Measurements from ENCODE around the gene SHKBP1. TPM values are rescaled to one million over a fixed set of nuclear protein-coding genes. Genes with fewer than 3 reads are reported as not detected.

SHKBP1 gene
- polyA plus RNA-seq, 2 donors: 47.9 to 53.6 TPM

- Histone ChIP-seq H3K4me3 (ENCODE audit: low read depth in 1 of 2, low read length in 2 of 2) (peak overlapping the region; percentile 36 to 45), H3K4me1 (ENCODE audit: control insufficient read depth in 2 of 2, insufficient read depth in 2 of 2, low read length in 1 of 2) (peaks cover 7 to 34% of the 10 kb centered on the region in 2 donors), H3K27ac (ENCODE audit: low read depth in 2 of 2, low read length in 1 of 2) (peak overlapping the region; percentile 96 to 99), H3K27me3 (ENCODE audit: control insufficient read depth in 1 of 2, insufficient read depth in 2 of 2, low read length in 2 of 2) (no peaks in the 10 kb centered on the region), H3K9me3 (ENCODE audit: control insufficient read depth in 2 of 2, insufficient read depth in 1 of 2, low read depth in 1 of 2, low read length in 1 of 2) (peaks cover 0 to 2% of the 10 kb centered on the region in 2 donors), H3K36me3 (ENCODE audit: control insufficient read depth in 2 of 2, insufficient read depth in 2 of 2, low read length in 1 of 2) (no peaks in the 10 kb centered on the region)
- 2 to 3% methylated on average over 65 to 71 of the region's 71 CpGs for WGBS, 2 donors
These were observed 28.7 kb downstream of the SHKBP1 start for GRCh38 chr19:40605216-40605971.

GRCh38 chr19:40607311-40608239, 30.9 kb downstream of the SHKBP1 start:
- Histone ChIP-seq H3K4me3 (ENCODE audit: low read depth in 1 of 2, low read length in 2 of 2) (no peak overlapping the region), H3K36me3 (ENCODE audit: control insufficient read depth in 2 of 2, insufficient read depth in 2 of 2, low read length in 1 of 2) (no peaks in the 10 kb centered on the region), H3K27ac (ENCODE audit: low read depth in 2 of 2, low read length in 1 of 2) (peak overlapping the region; percentile 96 to 99), H3K9me3 (ENCODE audit: control insufficient read depth in 2 of 2, insufficient read depth in 1 of 2, low read depth in 1 of 2, low read length in 1 of 2) (peaks cover 0 to 2% of the 10 kb centered on the region in 2 donors), H3K27me3 (ENCODE audit: control insufficient read depth in 1 of 2, insufficient read depth in 2 of 2, low read length in 2 of 2) (no peaks in the 10 kb centered on the region), H3K4me1 (ENCODE audit: control insufficient read depth in 2 of 2, insufficient read depth in 2 of 2, low read length in 1 of 2) (peaks cover 3 to 45% of the 10 kb centered on the region in 2 donors)
- WGBS, 2 donors: 45 to 55% methylated on average over 31 of the region's 31 CpGs

- Histone ChIP-seq H3K9me3 (ENCODE audit: control insufficient read depth in 2 of 2, insufficient read depth in 1 of 2, low read depth in 1 of 2, low read length in 1 of 2) (peaks cover 0 to 2% of the 10 kb centered on the region in 2 donors), H3K4me3 (ENCODE audit: low read depth in 1 of 2, low read length in 2 of 2) (no peak overlapping the region), H3K4me1 (ENCODE audit: control insufficient read depth in 2 of 2, insufficient read depth in 2 of 2, low read length in 1 of 2) (peaks cover 3 to 42% of the 10 kb centered on the region in 2 donors), H3K27ac (ENCODE audit: low read depth in 2 of 2, low read length in 1 of 2) (peak overlapping the region; percentile 96 to 99), H3K27me3 (ENCODE audit: control insufficient read depth in 1 of 2, insufficient read depth in 2 of 2, low read length in 2 of 2) (no peaks in the 10 kb centered on the region), H3K36me3 (ENCODE audit: control insufficient read depth in 2 of 2, insufficient read depth in 2 of 2, low read length in 1 of 2) (no peaks in the 10 kb centered on the region)
- WGBS, 2 donors: 84% methylated on average over 14 of the region's 14 CpGs
These were observed 31.6 kb downstream of the SHKBP1 start for GRCh38 chr19:40608240-40608621.

- Histone ChIP-seq H3K27me3 (ENCODE audit: control insufficient read depth in 1 of 2, insufficient read depth in 2 of 2, low read length in 2 of 2) (no peaks in the 10 kb centered on the region), H3K4me1 (ENCODE audit: control insufficient read depth in 2 of 2, insufficient read depth in 2 of 2, low read length in 1 of 2) (peaks cover 3 to 49% of the 10 kb centered on the region in 2 donors), H3K4me3 (ENCODE audit: low read depth in 1 of 2, low read length in 2 of 2) (peak overlapping the region in 1 of 2 donors; percentile 54), H3K36me3 (ENCODE audit: control insufficient read depth in 2 of 2, insufficient read depth in 2 of 2, low read length in 1 of 2) (no peaks in the 10 kb centered on the region), H3K9me3 (ENCODE audit: control insufficient read depth in 2 of 2, insufficient read depth in 1 of 2, low read depth in 1 of 2, low read length in 1 of 2) (peaks cover 0 to 2% of the 10 kb centered on the region in 2 donors), H3K27ac (ENCODE audit: low read depth in 2 of 2, low read length in 1 of 2) (peak overlapping the region; percentile 95 to 98)
- WGBS, 2 donors: 62 to 77% methylated on average over 4 of the region's 4 CpGs
These were observed 32.3 kb downstream of the SHKBP1 start for GRCh38 chr19:40608957-40609356.

GRCh38 chr19:40609561-40610395, 33.1 kb downstream of the SHKBP1 start:
- Histone ChIP-seq H3K9me3 (ENCODE audit: control insufficient read depth in 2 of 2, insufficient read depth in 1 of 2, low read depth in 1 of 2, low read length in 1 of 2) (no peaks in the 10 kb centered on the region), H3K27me3 (ENCODE audit: control insufficient read depth in 1 of 2, insufficient read depth in 2 of 2, low read length in 2 of 2) (no peaks in the 10 kb centered on the region), H3K4me1 (ENCODE audit: control insufficient read depth in 2 of 2, insufficient read depth in 2 of 2, low read length in 1 of 2) (peaks cover 3 to 48% of the 10 kb centered on the region in 2 donors), H3K36me3 (ENCODE audit: control insufficient read depth in 2 of 2, insufficient read depth in 2 of 2, low read length in 1 of 2) (no peaks in the 10 kb centered on the region), H3K27ac (ENCODE audit: low read depth in 2 of 2, low read length in 1 of 2) (peak overlapping the region; percentile 95 to 98), H3K4me3 (ENCODE audit: low read depth in 1 of 2, low read length in 2 of 2) (peak overlapping the region; percentile 54 to 59)
- 10 to 11% methylated on average over 38 to 50 of the region's 50 CpGs for WGBS, 2 donors

GRCh38 chr19:40610396-40611064, 33.9 kb downstream of the SHKBP1 start:
- WGBS, 2 donors: 21 to 27% methylated on average over 29 of the region's 29 CpGs
- H3K4me1 ChIP-seq (ENCODE audit: control insufficient read depth in 2 of 2, insufficient read depth in 2 of 2, low read length in 1 of 2): peaks cover 3 to 42% of the 10 kb centered on the region in 2 donors
- no peaks in the 10 kb centered on the region for H3K9me3 ChIP-seq (ENCODE audit: control insufficient read depth in 2 of 2, insufficient read depth in 1 of 2, low read depth in 1 of 2, low read length in 1 of 2)
- H3K27me3 ChIP-seq (ENCODE audit: control insufficient read depth in 1 of 2, insufficient read depth in 2 of 2, low read length in 2 of 2): no peaks in the 10 kb centered on the region
- peak overlapping the region; percentile 95 to 98 for H3K27ac ChIP-seq (ENCODE audit: low read depth in 2 of 2, low read length in 1 of 2)
- peak overlapping the region; percentile 19 to 59 for H3K4me3 ChIP-seq (ENCODE audit: low read depth in 1 of 2, low read length in 2 of 2)
- H3K36me3 ChIP-seq (ENCODE audit: control insufficient read depth in 2 of 2, insufficient read depth in 2 of 2, low read length in 1 of 2): no peaks in the 10 kb centered on the region

GRCh38 chr19:40611096-40611495, 34.4 kb downstream of the SHKBP1 start:
- 50 to 73% methylated on average over 14 to 15 of the region's 15 CpGs for WGBS, 2 donors
- peak overlapping the region; percentile 95 to 98 for H3K27ac ChIP-seq (ENCODE audit: low read depth in 2 of 2, low read length in 1 of 2)

GRCh38 chr19:40611900-40612698, 35.4 kb downstream of the SHKBP1 start:
- Histone ChIP-seq H3K4me3 (ENCODE audit: low read depth in 1 of 2, low read length in 2 of 2) (no peak overlapping the region), H3K36me3 (ENCODE audit: control insufficient read depth in 2 of 2, insufficient read depth in 2 of 2, low read length in 1 of 2) (peaks cover 0 to 5% of the 10 kb centered on the region in 2 donors), H3K27ac (ENCODE audit: low read depth in 2 of 2, low read length in 1 of 2) (peak overlapping the region; percentile 95 to 98), H3K9me3 (ENCODE audit: control insufficient read depth in 2 of 2, insufficient read depth in 1 of 2, low read depth in 1 of 2, low read length in 1 of 2) (no peaks in the 10 kb centered on the region), H3K4me1 (ENCODE audit: control insufficient read depth in 2 of 2, insufficient read depth in 2 of 2, low read length in 1 of 2) (peaks cover 3 to 42% of the 10 kb centered on the region in 2 donors), H3K27me3 (ENCODE audit: control insufficient read depth in 1 of 2, insufficient read depth in 2 of 2, low read length in 2 of 2) (no peaks in the 10 kb centered on the region)
- 86% methylated on average over 10 of the region's 10 CpGs for WGBS, 2 donors

More at GRCh38 chr19:40611096-40611495, 34.4 kb downstream of the SHKBP1 start:
- Histone ChIP-seq H3K9me3 (ENCODE audit: control insufficient read depth in 2 of 2, insufficient read depth in 1 of 2, low read depth in 1 of 2, low read length in 1 of 2) (no peaks in the 10 kb centered on the region), H3K4me1 (ENCODE audit: control insufficient read depth in 2 of 2, insufficient read depth in 2 of 2, low read length in 1 of 2) (peaks cover 3 to 42% of the 10 kb centered on the region in 2 donors), H3K27me3 (ENCODE audit: control insufficient read depth in 1 of 2, insufficient read depth in 2 of 2, low read length in 2 of 2) (no peaks in the 10 kb centered on the region), H3K4me3 (ENCODE audit: low read depth in 1 of 2, low read length in 2 of 2) (no peak overlapping the region), H3K36me3 (ENCODE audit: control insufficient read depth in 2 of 2, insufficient read depth in 2 of 2, low read length in 1 of 2) (no peaks in the 10 kb centered on the region)
